Neural progenitor cell (in vitro differentiated cells): ENCODE data around the gene HSDL2.

Experiments used
- CTCF ChIP-seq: fragments of 200-600 bp; sonication (generic); IDR thresholded peaks from 2 replicates; pipeline ENCODE4 v1.5.1; 2017; ENCODE audit warnings: antibody characterized with exemption, mild to moderate bottlenecking
- EZH2 ChIP-seq: fragments of 200-600 bp; sonication (generic); IDR thresholded peaks from 2 replicates; pipeline ENCODE4 v1.6.1; 2017; ENCODE audit warnings: antibody characterized with exemption, mild to moderate bottlenecking, moderate library complexity

GRCh38 chr9:112439171-112439570, 59.3 kb downstream of the HSDL2 start:
- TF ChIP-seq EZH2 (no peak), CTCF (no peak)
